Liver (tissue), 9 donors: ENCODE data around the gene MTA3. TPM values are rescaled to one million over a fixed set of nuclear protein-coding genes. Genes with fewer than 3 reads are reported as not detected.

ENCODE experiments used
- DNase-seq: peaks from one replicate; pipeline ENCODE4 v3.0.0-alpha.2; 2017; ENCODE audit warnings: low spot score
- H3K27ac ChIP-seq, 2 donors: one replicate each; pipeline ENCODE4 v1.7.0; 2013; ENCODE audit warnings: inconsistent platforms in 2 of 2, low read length in 2 of 2, control low read depth in 1 of 2, low read depth in 1 of 2, mild to moderate bottlenecking in 1 of 2
- H3K27me3 ChIP-seq, 4 donors: one replicate each; pipeline versions ENCODE4 v1.6.1 to v1.7.0; 2013; ENCODE audit warnings: low read length in 3 of 4, inconsistent platforms in 1 of 4, mild to moderate bottlenecking in 1 of 4, moderate library complexity in 1 of 4; ENCODE audit not compliant: control insufficient read depth in 4 of 4, insufficient read depth in 4 of 4
- H3K36me3 ChIP-seq, 4 donors: one replicate each; pipeline versions ENCODE4 v1.6.1 to v1.7.0; 2013; ENCODE audit warnings: low read length in 3 of 4, mild to moderate bottlenecking in 3 of 4, low read depth in 1 of 4, moderate library complexity in 1 of 4; ENCODE audit not compliant: control insufficient read depth in 4 of 4, insufficient read depth in 3 of 4
- H3K4me1 ChIP-seq, 4 donors: one replicate each; pipeline versions ENCODE4 v1.6.1 to v1.7.0; 2013; ENCODE audit warnings: low read length in 3 of 4, mild to moderate bottlenecking in 3 of 4, moderate library complexity in 1 of 4; ENCODE audit not compliant: control insufficient read depth in 4 of 4, insufficient read depth in 4 of 4
- H3K4me3 ChIP-seq, 3 donors: one replicate each; pipeline versions ENCODE4 v1.6.1 to v1.7.0; 2013; ENCODE audit warnings: low read length in 3 of 3, control low read depth in 1 of 3, low read depth in 1 of 3, mild to moderate bottlenecking in 1 of 3
- H3K9ac ChIP-seq, 2 donors: one replicate each; pipeline ENCODE4 v1.7.0; 2013; ENCODE audit warnings: low read length in 2 of 2, mild to moderate bottlenecking in 2 of 2, moderate library complexity in 2 of 2, control low read depth in 1 of 2, low read depth in 1 of 2
- H3K9me3 ChIP-seq, 4 donors: one replicate each; pipeline versions ENCODE4 v1.6.1 to v1.7.0; 2013; ENCODE audit warnings: low read length in 3 of 4; ENCODE audit not compliant: control insufficient read depth in 4 of 4
- ATF3 ChIP-seq: IDR thresholded peaks from 2 replicates; pipeline ENCODE4 v1.6.1; 2016; ENCODE audit warnings: antibody characterized with exemption
- CTCF ChIP-seq: fragments of 150-350 bp; IDR thresholded peaks from 2 replicates; pipeline ENCODE4 v1.5.1; 2017; ENCODE audit warnings: improper control_type of control experiment, low read depth, low read length; ENCODE audit not compliant: missing input control
- EGR1 ChIP-seq, 2 donors: IDR thresholded peaks; 2 replicates each; pipeline ENCODE4 v1.6.1; 2016 to 2018; ENCODE audit warnings: antibody characterized with exemption in 2 of 2, low read depth in 2 of 2
- FOXA1 ChIP-seq: IDR thresholded peaks from 2 replicates; pipeline ENCODE4 v1.6.1; 2016; ENCODE audit warnings: antibody characterized with exemption
- FOXA2 ChIP-seq: IDR thresholded peaks from 2 replicates; pipeline ENCODE4 v1.6.1; 2016; ENCODE audit warnings: antibody characterized with exemption
- HNF4A ChIP-seq, 2 donors: conservative IDR thresholded peaks; 2 replicates each; pipeline ENCODE4 v1.6.1; 2016; ENCODE audit warnings: antibody characterized with exemption in 2 of 2, mild to moderate bottlenecking in 2 of 2
- HNF4G ChIP-seq: IDR thresholded peaks from 2 replicates; pipeline ENCODE4 v1.6.1; 2016; ENCODE audit warnings: antibody characterized with exemption
- JUND ChIP-seq, 2 donors: IDR thresholded peaks; 2 replicates each; pipeline ENCODE4 v1.6.1; 2016; ENCODE audit warnings: antibody characterized with exemption in 2 of 2
- MAX ChIP-seq: IDR thresholded peaks from 2 replicates; pipeline ENCODE4 v1.6.1; 2016; ENCODE audit warnings: antibody characterized with exemption
- NR2F2 ChIP-seq: IDR thresholded peaks from 2 replicates; pipeline ENCODE4 v1.6.1; 2016; ENCODE audit warnings: antibody characterized with exemption
- RAD21 ChIP-seq, 2 donors: IDR thresholded peaks; 2 replicates each; pipeline ENCODE4 v1.6.1; 2016; ENCODE audit warnings: antibody characterized with exemption in 2 of 2, mild to moderate bottlenecking in 2 of 2
- REST ChIP-seq: IDR thresholded peaks from 2 replicates; pipeline ENCODE4 v1.6.1; 2016; ENCODE audit warnings: antibody characterized with exemption, mild to moderate bottlenecking
- RXRA ChIP-seq, 2 donors: IDR thresholded peaks; 2 replicates each; pipeline ENCODE4 v1.6.1; 2017 to 2018; ENCODE audit warnings: antibody characterized with exemption in 2 of 2, mild to moderate bottlenecking in 1 of 2
- SP1 ChIP-seq: IDR thresholded peaks from 2 replicates; pipeline ENCODE4 v1.6.1; 2018; ENCODE audit warnings: antibody characterized with exemption, mild to moderate bottlenecking
- TAF1 ChIP-seq: conservative IDR thresholded peaks from 2 replicates; pipeline ENCODE4 v1.6.1; 2016; ENCODE audit warnings: antibody characterized with exemption, mild to moderate bottlenecking
- YY1 ChIP-seq: IDR thresholded peaks from 2 replicates; pipeline ENCODE4 v1.6.1; 2016; ENCODE audit warnings: antibody characterized with exemption, mild to moderate bottlenecking
- WGBS: extraction: QIAGEN DNeasy Blood & Tissue Kit; methylation state at CpG from one replicate; pipeline ENCODE4 v1.1.7; 2013; 5-methylcytosine and 5-hydroxymethylcytosine counted together
- polyA plus RNA-seq, 2 donors: library from polyadenylated mRNA; stranded (reverse) in 1 of 2; unstranded in 1 of 2; fragments of 200-250 nt in 1 of 2; fragments of >200 nt in 1 of 2; fragmentation: Nextera tagmentation in 1 of 2; extraction: Ambion mirVana in 1 of 2; gene quantifications; one replicate each; pipeline versions ENCODE4 v1.2.1 to v1.2.3, GENCODE V29; 2013 to 2015
- total RNA-seq, 2 donors: library from RNA; depleted of rRNA; stranded (reverse); fragments of >200 nt; gene quantifications; one replicate each; pipeline ENCODE4 v1.2.3, GENCODE V29; 2014
- donor health status: healthy.
- donor health status: healthy.
- donor health status: healthy.
- donor health status: healthy.
- donor health status: healthy.

Gene MTA3
- total and polyA plus RNA-seq, 4 donors, result 5.5 to 10.3 (median 6.8) TPM

GRCh38 chr2:42789751-42790150 is 221.3 kb downstream of the MTA3 start:
- TF ChIP-seq NR2F2, result no peak
- TF ChIP-seq ATF3, result no peak
- TF ChIP-seq SP1, result no peak
- no peak for TF ChIP-seq JUND (IDR thresholded peaks at IDR 0.05)
- TF ChIP-seq RAD21 (IDR thresholded peaks at IDR 0.05), result no peak
- TF ChIP-seq RXRA (IDR thresholded peaks at IDR 0.05), result no peak
- no peak for TF ChIP-seq HNF4A (conservative IDR thresholded peaks at IDR 0.05)
- TF ChIP-seq REST, result no peak
- TF ChIP-seq CTCF, result no peak
- TF ChIP-seq EGR1 (IDR thresholded peaks at IDR 0.05; ENCODE audit: low read depth in 2 of 2), result no peak
- TF ChIP-seq HNF4G, result no peak
- no peak for TF ChIP-seq TAF1
- TF ChIP-seq YY1, result no peak
- no peak for TF ChIP-seq MAX
- no peak for TF ChIP-seq FOXA2
- no peak for TF ChIP-seq FOXA1
- Histone ChIP-seq H3K36me3 (no peaks in the 10 kb centered on the region), H3K4me1 (peaks cover 22 to 67% (median 56%) of the 10 kb centered on the region in 4 donors), H3K27ac (peak overlapping the region; percentile 59), H3K9me3 (no peaks in the 10 kb centered on the region), H3K27me3 (no peaks in the 10 kb centered on the region), H3K9ac (no peak overlapping the region), H3K4me3 (peak overlapping the region in 1 of 3 donors; percentile 8)
- DNase-seq, result no peak
- 63% methylated on average over 2 of the region's 2 CpGs for WGBS

GRCh38 chr2:42791606-42792005 is 223.2 kb downstream of the MTA3 start:
- H3K4me1 ChIP-seq, result peaks cover 21 to 63% (median 42%) of the 10 kb centered on the region in 4 donors
- peak overlapping the region; percentile 83 to 90 (median 90) for H3K4me3 ChIP-seq
- no peak for DNase-seq
- H3K9ac ChIP-seq, result peak overlapping the region; percentile 33 to 60
- H3K36me3 ChIP-seq, result peaks cover 0 to 2% (median 0%) of the 10 kb centered on the region in 4 donors
- no peaks in the 10 kb centered on the region for H3K9me3 ChIP-seq
- H3K27ac ChIP-seq, result peak overlapping the region; percentile 95 to 97
- no peaks in the 10 kb centered on the region for H3K27me3 ChIP-seq
- no peak for TF ChIP-seq JUND (IDR thresholded peaks at IDR 0.05)
- no peak for TF ChIP-seq EGR1 (IDR thresholded peaks at IDR 0.05; ENCODE audit: low read depth in 2 of 2)
- TF ChIP-seq CTCF, result no peak
- no peak for TF ChIP-seq YY1
- 29% methylated on average over 4 of the region's 4 CpGs for WGBS
